Measurements from ENCODE around the gene ZNF414.
"Not testable (repeated sequence)": the region's sequence is repeated elsewhere in the genome, so short reads cannot be mapped to it uniquely, and the experiment has no call there.

ZNF414 gene

GRCh38 chr19:8517551-8518442, 3.8 kb upstream of the ZNF414 start:
- peak; percentile 77 for DNase-seq

- DNase-seq = peak; percentile 77
These were observed 1.4 kb upstream of the ZNF414 start for GRCh38 chr19:8515317-8515716.

- not testable (repeated sequence) for DNase-seq
These were observed 590 bp upstream of the ZNF414 start for GRCh38 chr19:8514505-8515009.

GRCh38 chr19:8513036-8513686, 806 bp downstream of the ZNF414 start:
- no peak for DNase-seq

GRCh38 chr19:8512115-8512967, 1.6 kb downstream of the ZNF414 start:
- DNase-seq = no peak

DNA sequence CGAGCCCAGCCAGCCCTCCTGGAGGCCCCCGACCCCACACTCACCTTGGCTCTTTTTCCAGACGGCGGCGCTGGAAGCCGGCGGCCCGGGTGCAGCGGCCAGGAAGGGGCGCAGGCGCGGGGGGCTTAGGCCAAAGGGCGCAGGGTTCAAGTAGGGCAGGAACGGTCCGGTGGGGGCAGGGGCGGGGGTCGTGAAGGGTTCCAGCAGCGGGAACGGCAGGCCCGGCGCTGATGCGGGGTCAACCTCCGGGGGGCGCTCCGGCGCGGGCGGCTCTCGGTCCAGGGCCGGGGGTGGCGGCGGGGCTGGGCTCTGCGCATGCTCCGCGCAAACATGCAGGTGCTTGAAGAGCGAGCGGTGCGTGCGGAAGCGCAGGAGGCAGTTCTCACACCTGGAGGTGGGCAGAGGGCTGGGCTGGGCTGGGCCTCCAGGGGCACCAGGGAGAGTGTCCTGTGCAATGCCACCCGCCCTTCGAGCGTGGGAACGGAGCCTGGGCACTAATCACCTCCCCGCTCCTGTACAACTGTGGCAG, 2.3 kb downstream of the ZNF414 start:
- no peak for DNase-seq

GRCh38 chr19:8510589-8511115, 3.3 kb downstream of the ZNF414 start:
- DNase-seq = no peak

DNA sequence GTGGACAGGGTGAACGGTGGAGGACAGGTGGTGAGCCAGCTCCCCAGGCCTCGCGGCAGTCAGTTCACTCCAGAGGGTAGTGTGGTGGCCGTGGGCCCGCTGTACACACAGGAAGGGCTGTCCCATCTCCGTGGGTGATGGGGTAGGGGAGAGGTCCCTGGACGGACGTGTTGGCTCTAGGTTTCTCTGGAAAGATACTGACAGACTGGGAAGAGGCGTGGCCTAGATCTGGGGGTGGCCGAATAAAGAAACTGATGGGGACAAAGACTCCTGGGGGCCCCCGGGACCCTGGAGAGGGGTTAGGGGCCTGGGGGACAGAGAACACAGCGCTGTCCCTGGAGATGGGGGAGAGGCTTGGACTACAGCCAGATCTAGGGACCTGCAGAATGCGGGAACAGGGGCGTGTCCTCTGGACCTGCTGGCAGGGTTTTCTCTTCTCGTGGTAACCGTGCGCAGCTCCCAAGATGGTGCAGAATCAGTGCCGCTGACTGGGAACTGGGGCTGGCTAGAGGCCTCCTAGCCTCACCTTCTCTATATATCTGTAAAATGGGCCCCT, 7.5 kb downstream of the ZNF414 start:
- DNase-seq = no peak

DNA sequence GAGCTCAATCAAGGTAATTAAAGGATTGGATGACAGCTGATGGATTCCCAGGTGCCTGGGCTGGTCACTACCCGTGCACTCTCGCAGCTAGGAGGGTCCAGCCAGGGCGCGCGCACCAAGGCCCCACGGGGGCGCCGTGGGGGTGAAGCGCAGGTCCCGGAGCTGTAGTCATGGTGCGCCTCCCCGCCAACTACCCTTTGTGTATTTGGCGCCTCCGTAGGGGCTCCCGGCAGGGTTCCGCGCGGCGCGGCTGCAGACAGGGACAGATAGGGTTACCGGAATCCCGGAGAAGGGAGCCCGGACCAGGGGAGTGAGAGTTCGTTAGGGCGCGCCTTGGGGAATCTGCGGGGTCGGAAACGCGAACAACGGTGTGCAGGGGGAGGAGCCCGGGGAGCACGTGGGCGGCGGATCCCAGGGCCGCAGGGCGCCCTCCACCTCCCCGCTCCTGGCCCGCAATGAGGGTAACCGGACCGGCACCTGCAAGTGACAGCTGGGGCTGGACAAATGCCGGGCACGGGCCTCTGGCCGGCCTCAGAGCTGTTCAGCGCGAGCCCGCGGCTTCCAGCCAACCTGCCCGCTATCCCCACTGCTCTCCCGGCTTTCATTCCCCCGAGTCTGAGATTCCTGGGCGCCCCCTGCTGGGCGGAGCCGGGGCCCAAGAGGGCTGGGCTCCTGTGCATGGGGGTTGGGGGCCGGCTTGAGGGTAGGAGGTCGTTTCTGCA, 8.1 kb downstream of the ZNF414 start:
- DNase-seq = peak; percentile 65

- no peak for DNase-seq
These were observed 9.0 kb downstream of the ZNF414 start for GRCh38 chr19:8504919-8505318.

DNA sequence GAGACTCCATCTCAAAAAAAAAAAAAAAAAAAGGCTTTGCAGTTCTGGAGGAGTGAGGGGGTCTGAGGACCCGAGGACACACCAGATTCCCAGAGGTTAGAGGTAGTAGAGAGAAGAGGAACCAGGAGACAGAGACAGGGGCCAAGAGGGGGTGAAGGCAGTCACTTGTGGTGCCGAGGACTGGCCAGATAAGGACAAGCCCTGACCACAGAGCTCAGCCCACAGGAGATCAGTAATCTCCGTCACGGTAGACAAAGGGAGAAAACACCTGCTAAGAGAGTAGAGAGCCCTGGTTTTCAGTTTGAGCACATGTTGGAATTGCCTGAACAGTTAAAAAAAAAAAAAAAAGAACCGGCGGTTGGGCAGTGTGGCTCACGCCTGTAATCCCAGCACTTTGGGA, 9.8 kb downstream of the ZNF414 start:
- DNase-seq = no peak

- no peak for DNase-seq
These were observed 10.5 kb downstream of the ZNF414 start for GRCh38 chr19:8503510-8503909.

- no peak for DNase-seq
These were observed 12.0 kb downstream of the ZNF414 start for GRCh38 chr19:8501981-8502380.

- no peak for DNase-seq
These were observed 12.5 kb downstream of the ZNF414 start for GRCh38 chr19:8501516-8501915.

- DNase-seq = no peak
These were observed 13.8 kb downstream of the ZNF414 start for GRCh38 chr19:8500158-8500557.

GRCh38 chr19:8499048-8499833, 14.7 kb downstream of the ZNF414 start:
- DNase-seq = no peak

DNA sequence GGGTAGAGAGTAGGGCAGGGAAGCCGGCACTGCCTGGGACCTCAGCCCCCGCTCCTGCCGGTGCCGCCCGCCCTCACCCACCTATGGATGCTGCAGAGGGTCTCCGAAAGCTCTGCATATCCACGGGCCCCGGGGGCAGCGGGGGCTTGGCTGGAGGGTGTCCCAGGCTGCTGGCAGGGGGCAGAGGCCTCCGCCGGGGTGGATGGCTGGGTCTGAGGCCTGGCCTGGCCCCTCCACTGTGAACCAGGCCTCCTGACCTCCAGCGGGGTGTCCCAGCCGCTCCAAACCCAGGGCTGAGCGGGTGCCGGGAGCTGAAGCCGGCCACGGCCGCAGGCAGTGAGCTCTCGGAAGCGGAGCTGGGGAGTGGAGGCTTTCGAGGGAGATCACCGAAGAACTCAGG, 15.7 kb downstream of the ZNF414 start:
- no peak for DNase-seq

DNA sequence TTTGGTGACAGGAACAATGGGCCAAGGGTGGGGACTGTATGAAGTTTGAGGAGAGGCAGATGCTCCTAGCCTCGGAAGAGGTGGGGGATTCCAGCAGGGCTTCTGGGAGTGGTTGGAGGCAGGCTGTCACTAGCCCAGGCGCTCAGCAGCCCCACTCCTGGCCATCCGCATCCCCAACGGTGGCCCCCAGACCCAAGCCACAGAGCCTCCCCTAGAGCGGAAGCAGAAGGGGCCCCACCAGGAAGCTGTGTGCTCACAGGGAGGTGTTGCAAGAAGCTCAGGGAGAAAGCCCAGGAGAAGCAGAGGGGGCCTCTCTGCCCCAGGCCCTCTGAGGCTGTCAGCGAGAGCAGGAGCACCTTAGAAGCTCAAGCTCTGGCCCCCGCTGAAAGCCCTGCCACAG, 19.8 kb downstream of the ZNF414 start:
- peak; percentile 20 for DNase-seq

- DNase-seq = no peak
These were observed 22.4 kb downstream of the ZNF414 start for GRCh38 chr19:8491574-8491973.

DNA sequence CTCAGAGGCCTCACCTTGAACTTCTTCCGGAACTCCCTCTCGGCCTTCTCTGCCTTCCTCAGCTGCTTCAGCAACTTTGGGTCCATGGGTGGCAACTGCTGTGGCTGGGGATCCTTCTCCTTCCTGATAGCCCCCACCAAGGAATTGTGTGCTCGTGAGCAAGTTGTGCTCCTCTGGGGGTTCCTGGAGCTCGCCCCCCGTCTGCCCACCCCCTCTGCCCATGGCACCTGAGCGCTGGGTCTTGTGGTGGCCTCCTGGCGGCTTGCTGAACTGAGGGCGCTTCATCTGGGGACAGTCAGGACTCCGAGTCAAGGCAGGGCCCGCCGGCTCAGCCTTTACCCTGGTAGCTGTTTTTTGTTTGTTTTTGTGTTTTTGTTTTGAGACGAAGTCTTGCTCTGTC, 23.1 kb downstream of the ZNF414 start:
- no peak for DNase-seq

DNA sequence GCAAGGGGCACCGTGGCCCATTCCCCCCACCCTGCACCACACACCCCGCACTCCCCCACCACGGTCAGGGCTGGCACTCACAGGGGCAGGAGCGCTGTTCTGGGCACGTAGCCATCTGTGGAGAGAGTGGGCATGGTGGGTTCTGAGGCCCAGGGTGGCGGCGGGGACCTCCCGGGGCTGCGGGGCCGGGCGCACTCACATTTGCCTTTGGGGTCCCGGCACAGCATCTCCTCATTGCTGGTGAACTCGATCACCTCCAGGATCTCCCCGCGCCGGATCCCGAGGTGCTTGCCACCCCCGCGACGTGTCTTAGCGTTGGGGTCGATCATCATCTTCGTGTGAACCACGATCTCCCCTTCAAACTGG, 23.6 kb downstream of the ZNF414 start:
- DNase-seq = no peak
